Adrenal gland (tissue), 12 donors: ENCODE data around the gene KDF1. TPM values are rescaled to one million over a fixed set of nuclear protein-coding genes. Genes with fewer than 3 reads are reported as not detected.

Source experiments
- DNase-seq, 7 donors: peaks; one replicate each; pipeline ENCODE4 v3.0.0-alpha.2; 2019 to 2020
- H3K27ac ChIP-seq, 5 donors: fragments of 200-600 bp; sonication (generic) in 4 of 5; 1 replicate in 3 of 5; 2 replicates in 2 of 5; pipeline versions ENCODE4 v1.5.1 to v1.8.0; 2016 to 2020; ENCODE audit warnings: mild to moderate bottlenecking in 1 of 5
- H3K27me3 ChIP-seq: fragments of 200-600 bp; 2 replicates; pipeline ENCODE4 v1.8.0; 2021
- H3K36me3 ChIP-seq, 2 donors: fragments of 200-600 bp; replicated peaks in 1 of 2; 1 replicate in 1 of 2; 2 replicates in 1 of 2; pipeline versions ENCODE4 v1.5.1 to v1.8.0; 2018 to 2022
- H3K4me1 ChIP-seq, 2 donors: fragments of 200-600 bp; replicated peaks in 1 of 2; 1 replicate in 1 of 2; 2 replicates in 1 of 2; pipeline versions ENCODE4 v1.5.1 to v1.8.0; 2018 to 2021
- H3K4me3 ChIP-seq, 4 donors: fragments of 200-600 bp; sonication (generic) in 3 of 4; one replicate each; pipeline ENCODE4 v1.5.1; 2016 to 2018
- H3K9me3 ChIP-seq, 3 donors: fragments of 200-600 bp; sonication (generic) in 1 of 3; replicated peaks in 1 of 3; 1 replicate in 2 of 3; 2 replicates in 1 of 3; pipeline versions ENCODE4 v1.5.1 to v1.8.0; 2016 to 2021
- CTCF ChIP-seq, 6 experiments: fragments of 450-650 bp in 4 of 6; fragments of 200-600 bp in 2 of 6; sonication (generic) in 1 of 6; IDR thresholded peaks; 1 replicate in 5 of 6; 2 replicates in 1 of 6; pipeline versions ENCODE4 v1.5.1 to v1.8.0; 2016 to 2021; ENCODE audit warnings: antibody characterized with exemption in 6 of 6, mild to moderate bottlenecking in 2 of 6, moderate library complexity in 1 of 6
- POLR2A ChIP-seq, 2 donors: fragments of 450-650 bp; IDR thresholded peaks; one replicate each; pipeline ENCODE4 v1.6.1; 2017; ENCODE audit warnings: antibody characterized with exemption in 2 of 2, mild to moderate bottlenecking in 2 of 2, moderate library complexity in 1 of 2
- WGBS, 4 donors: extraction: QIAGEN DNeasy Blood & Tissue Kit in 2 of 4; methylation state at CpG; one replicate each; pipeline versions ENCODE4 v1.1.5 to v1.1.7; 2013 to 2017; 5-methylcytosine and 5-hydroxymethylcytosine counted together
- intact Hi-C, 2 donors: fragments of 100-400 bp; cut with DNase I; formaldehyde crosslinking; loops; one replicate each; pipeline versions ENCODE4 v1.14.1 to v1.15.0; 2022 to 2023
- polyA plus RNA-seq, 3 donors: library from polyadenylated mRNA; stranded (reverse); fragments of 200-250 nt in 2 of 3; fragments of 350-450 nt in 1 of 3; fragmentation: Illumina TruSeq in 1 of 3; extraction: RNeasy Lipid Tissue Mini Kit (QIAGEN cat#74804) in 1 of 3; gene quantifications; one replicate each; pipeline ENCODE4 v1.2.3, GENCODE V29; 2013 to 2014
- total RNA-seq, 9 donors: library from RNA; depleted of rRNA in 4 of 9; stranded (reverse); fragments of >200 nt in 4 of 9; fragments of 120-200 nt in 1 of 9; fragmentation: NEBNext Ultra II Directional in 1 of 9; extraction: Animal tissue kit (Norgen Biotek cat#: 25700) in 1 of 9; gene quantifications; one replicate each; pipeline versions ENCODE4 v1.1.0 to v1.2.4, GENCODE V29; 2013 to 2023
- donor health status: healthy with polysubstance abuse.
- donor health status: Bipolar disorder and iron deficiency.
- donor health status: DM: yes; HTN: yes; CAD: no.
- donor health status: DM: no; HTN: no; CAD: no.
- donor health status: DM: no; HTN: no; CAD: no.
- donor health status: DM: yes; HTN: yes; CAD: no.

KDF1 gene
- total and polyA plus RNA-seq, 12 donors, result 0.15 to 4.0 (median 1.2) TPM

- peak; percentile 69 to 91 (median 88) for DNase-seq
- H3K4me3 ChIP-seq, result no peak overlapping the region
- H3K27ac ChIP-seq, result peak overlapping the region in 4 of 5 donors; percentile 13 to 92 (median 82)
- 35 to 48% (median 36%) methylated on average over 2 to 5 of the region's 5 CpGs for WGBS, 4 donors
- TF ChIP-seq POLR2A (IDR thresholded peaks at IDR 0.05) (peak in 1 of 2 donors; percentile 32), CTCF (IDR thresholded peaks at IDR 0.05) (no peak)
- peaks cover 22 to 34% of the 10 kb centered on the region in 2 donors for H3K4me1 ChIP-seq
- H3K27me3 ChIP-seq, result no peaks in the 10 kb centered on the region
- intact Hi-C loops, result no loop called here
- no peaks in the 10 kb centered on the region for H3K9me3 ChIP-seq
- H3K36me3 ChIP-seq, result no peaks in the 10 kb centered on the region
Observed at GRCh38 chr1:26915204-26915842, 44.9 kb downstream of the KDF1 start.

GRCh38 chr1:26913754-26914619 lies 46.3 kb downstream of the KDF1 start, which contains the start of gene NR0B2:
Gene NR0B2, minus strand, starts transcription at chr1:26913975. Its CDS starts 35 bp downstream, at chr1:26913940.
- intact Hi-C loops, result no loop called here
- no peaks in the 10 kb centered on the region for H3K36me3 ChIP-seq
- no peaks in the 10 kb centered on the region for H3K9me3 ChIP-seq
- DNase-seq, result peak; percentile 80 to 95 (median 91)
- peaks cover 22 to 34% of the 10 kb centered on the region in 2 donors for H3K4me1 ChIP-seq
- peak within 1 kb of the TSS; percentile 63 to 97 (median 91) for H3K27ac ChIP-seq
- WGBS, 4 donors, result 42 to 51% (median 47%) methylated on average over 7 to 16 of the region's 16 CpGs
- TF ChIP-seq CTCF (IDR thresholded peaks at IDR 0.05) (no peak), POLR2A (IDR thresholded peaks at IDR 0.05) (peak; percentile 28 to 85)
- no peaks in the 10 kb centered on the region for H3K27me3 ChIP-seq
- peak within 1 kb of the TSS in 2 of 4 donors; percentile 11 to 48 for H3K4me3 ChIP-seq

- no peak for TF ChIP-seq CTCF (IDR thresholded peaks at IDR 0.05)
- TF ChIP-seq POLR2A (IDR thresholded peaks at IDR 0.05), result no peak
- Histone ChIP-seq H3K27me3 (no peaks in the 10 kb centered on the region), H3K4me3 (peak overlapping the region in 2 of 4 donors; percentile 11 to 48), H3K9me3 (no peaks in the 10 kb centered on the region), H3K36me3 (no peaks in the 10 kb centered on the region), H3K4me1 (peaks cover 22 to 34% of the 10 kb centered on the region in 2 donors), H3K27ac (peak overlapping the region; percentile 48 to 97 (median 91))
- peak in 1 of 7 donors; percentile 29 for DNase-seq
- 28 to 43% (median 37%) methylated on average over 1 to 5 of the region's 5 CpGs for WGBS, 4 donors
- intact Hi-C loops, result no loop called here
Observed at GRCh38 chr1:26913389-26913753, 46.9 kb downstream of the KDF1 start.

- peaks cover 22 to 34% of the 10 kb centered on the region in 2 donors for H3K4me1 ChIP-seq
- DNase-seq, result no peak
- no peaks in the 10 kb centered on the region for H3K9me3 ChIP-seq
- H3K4me3 ChIP-seq, result peak overlapping the region in 1 of 4 donors; percentile 48
- WGBS, 4 donors, result 38 to 59% (median 49%) methylated on average over 2 of the region's 2 CpGs
- peak overlapping the region in 1 of 5 donors; percentile 92 for H3K27ac ChIP-seq
- H3K27me3 ChIP-seq, result no peaks in the 10 kb centered on the region
- intact Hi-C loops, result no loop called here
- TF ChIP-seq POLR2A (IDR thresholded peaks at IDR 0.05), result no peak
- no peak for TF ChIP-seq CTCF (IDR thresholded peaks at IDR 0.05)
- H3K36me3 ChIP-seq, result no peaks in the 10 kb centered on the region
Observed at GRCh38 chr1:26912147-26912490, 48.1 kb downstream of the KDF1 start.
